Testis (tissue), 3 donors: ENCODE measurements around the gene OR4E2. TPM values are rescaled to one million over a fixed set of nuclear protein-coding genes. Genes with fewer than 3 reads are reported as not detected.

Experiments
- DNase-seq: peaks from one replicate; pipeline ENCODE4 v3.0.0-alpha.2; 2019
- H3K27ac ChIP-seq, 2 donors: fragments of 200-600 bp; sonication (generic); one replicate each; pipeline ENCODE4 v1.5.1; 2019
- H3K27me3 ChIP-seq: fragments of 200-600 bp; sonication (generic); one replicate; pipeline ENCODE4 v1.5.1; 2019
- H3K36me3 ChIP-seq: fragments of 200-600 bp; sonication (generic); one replicate; pipeline ENCODE4 v1.5.1; 2017; ENCODE audit warnings: low read depth; ENCODE audit errors: missing control alignments
- H3K4me1 ChIP-seq: fragments of 200-600 bp; sonication (generic); one replicate; pipeline ENCODE4 v1.5.1; 2019
- H3K4me3 ChIP-seq, 2 donors: fragments of 200-600 bp; sonication (generic); one replicate each; pipeline ENCODE4 v1.5.1; 2017 to 2019
- H3K9me3 ChIP-seq: fragments of 200-600 bp; sonication (generic); one replicate; pipeline ENCODE4 v1.5.1; 2017
- POLR2A ChIP-seq: fragments of 450-650 bp; IDR thresholded peaks from one replicate; pipeline ENCODE4 v1.6.1; 2017; ENCODE audit warnings: antibody characterized with exemption, mild to moderate bottlenecking, moderate library complexity
- WGBS, 2 donors: methylation state at CpG; one replicate each; pipeline ENCODE4 v1.1.5; 2018; 5-methylcytosine and 5-hydroxymethylcytosine counted together
- intact Hi-C: fragments of 100-400 bp; cut with DNase I; formaldehyde crosslinking; loops from one replicate; pipeline ENCODE4 v1.15.1; 2023; ENCODE audit warnings: low total_unique reads
- polyA plus RNA-seq: library from polyadenylated mRNA; stranded (reverse); fragments of 350-450 nt; fragmentation: Illumina TruSeq; extraction: RNeasy Lipid Tissue Mini Kit (QIAGEN cat#74804); gene quantifications from one replicate; pipeline ENCODE4 v1.2.3, GENCODE V29; 2014; ENCODE audit warnings: low read depth, low replicate concordance; ENCODE audit not compliant: insufficient read depth
- total RNA-seq, 2 donors: library from RNA; depleted of rRNA; stranded (reverse); fragments of >200 nt; gene quantifications; one replicate each; pipeline ENCODE4 v1.2.3, GENCODE V29; 2016
- TF ChIP-seq, protein P1 (sequence below), 3 experiments: fragments of 450-650 bp in 2 of 3; fragments of 200-600 bp in 1 of 3; sonication (generic) in 1 of 3; IDR thresholded peaks; one replicate each; pipeline ENCODE4 v1.5.1; 2016 to 2019; ENCODE audit warnings: antibody characterized with exemption in 3 of 3, mild to moderate bottlenecking in 2 of 3, moderate library complexity in 1 of 3

OR4E2 gene
- total and polyA plus RNA-seq, 3 donors from 2014 or later = 0.19 TPM; not detected in 2

DNA sequence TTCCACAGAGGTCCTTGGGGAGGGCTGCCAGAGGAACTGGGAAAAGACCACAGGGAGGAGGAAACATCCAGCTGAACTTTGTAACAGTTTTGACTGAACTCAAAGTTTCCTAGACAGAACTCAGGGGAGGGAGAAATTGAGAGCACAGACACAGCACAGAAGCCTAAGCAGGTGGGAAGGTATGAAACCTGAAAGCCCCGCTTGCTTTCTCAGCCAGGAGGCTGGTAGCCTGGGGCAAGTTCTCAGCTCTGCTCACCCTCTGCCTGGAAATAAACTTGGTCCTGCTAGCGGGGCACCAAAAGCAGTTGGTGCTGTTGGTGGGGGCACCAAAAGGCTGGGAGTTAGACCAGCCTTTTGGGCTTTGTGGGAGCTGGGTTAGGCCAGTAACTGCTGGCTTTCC, 45.9 kb downstream of the OR4E2 start:
- WGBS, 2 donors = 85 to 88% methylated on average over 2 of the region's 2 CpGs
- H3K4me1 ChIP-seq = no peaks in the 10 kb centered on the region
- no peaks in the 10 kb centered on the region for H3K9me3 ChIP-seq
- H3K27me3 ChIP-seq = no peaks in the 10 kb centered on the region
- TF ChIP-seq, protein P1, sequence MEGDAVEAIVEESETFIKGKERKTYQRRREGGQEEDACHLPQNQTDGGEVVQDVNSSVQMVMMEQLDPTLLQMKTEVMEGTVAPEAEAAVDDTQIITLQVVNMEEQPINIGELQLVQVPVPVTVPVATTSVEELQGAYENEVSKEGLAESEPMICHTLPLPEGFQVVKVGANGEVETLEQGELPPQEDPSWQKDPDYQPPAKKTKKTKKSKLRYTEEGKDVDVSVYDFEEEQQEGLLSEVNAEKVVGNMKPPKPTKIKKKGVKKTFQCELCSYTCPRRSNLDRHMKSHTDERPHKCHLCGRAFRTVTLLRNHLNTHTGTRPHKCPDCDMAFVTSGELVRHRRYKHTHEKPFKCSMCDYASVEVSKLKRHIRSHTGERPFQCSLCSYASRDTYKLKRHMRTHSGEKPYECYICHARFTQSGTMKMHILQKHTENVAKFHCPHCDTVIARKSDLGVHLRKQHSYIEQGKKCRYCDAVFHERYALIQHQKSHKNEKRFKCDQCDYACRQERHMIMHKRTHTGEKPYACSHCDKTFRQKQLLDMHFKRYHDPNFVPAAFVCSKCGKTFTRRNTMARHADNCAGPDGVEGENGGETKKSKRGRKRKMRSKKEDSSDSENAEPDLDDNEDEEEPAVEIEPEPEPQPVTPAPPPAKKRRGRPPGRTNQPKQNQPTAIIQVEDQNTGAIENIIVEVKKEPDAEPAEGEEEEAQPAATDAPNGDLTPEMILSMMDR (IDR thresholded peaks at IDR 0.05) = no peak
- TF ChIP-seq POLR2A = no peak
- no peak overlapping the region for H3K4me3 ChIP-seq
- intact Hi-C loops = no loop called here
- H3K27ac ChIP-seq = no peak overlapping the region
- no peaks in the 10 kb centered on the region for H3K36me3 ChIP-seq
- DNase-seq = no peak

DNA sequence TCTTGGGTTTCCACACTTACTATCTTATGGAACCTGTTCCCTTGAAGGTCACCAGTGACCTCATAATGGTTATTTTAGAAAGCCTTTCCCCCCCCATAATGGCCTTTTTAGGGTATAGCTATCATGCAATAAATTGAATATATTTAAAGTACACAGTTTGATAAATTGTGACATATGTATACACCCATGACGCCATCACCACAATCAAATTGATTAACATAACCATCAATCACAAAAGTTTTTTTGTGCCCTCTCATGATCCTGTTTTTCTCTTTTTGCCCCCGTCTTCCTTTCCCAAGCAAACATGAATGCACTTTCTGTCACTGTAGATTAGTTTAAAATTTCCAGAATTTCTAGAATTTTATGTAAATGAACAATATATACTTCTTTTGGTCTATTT, 48.7 kb downstream of the OR4E2 start:
- Histone ChIP-seq H3K4me1 (no peaks in the 10 kb centered on the region), H3K27me3 (no peaks in the 10 kb centered on the region)
- WGBS, 2 donors = 80 to 83% methylated on average over 2 of the region's 2 CpGs

DNA sequence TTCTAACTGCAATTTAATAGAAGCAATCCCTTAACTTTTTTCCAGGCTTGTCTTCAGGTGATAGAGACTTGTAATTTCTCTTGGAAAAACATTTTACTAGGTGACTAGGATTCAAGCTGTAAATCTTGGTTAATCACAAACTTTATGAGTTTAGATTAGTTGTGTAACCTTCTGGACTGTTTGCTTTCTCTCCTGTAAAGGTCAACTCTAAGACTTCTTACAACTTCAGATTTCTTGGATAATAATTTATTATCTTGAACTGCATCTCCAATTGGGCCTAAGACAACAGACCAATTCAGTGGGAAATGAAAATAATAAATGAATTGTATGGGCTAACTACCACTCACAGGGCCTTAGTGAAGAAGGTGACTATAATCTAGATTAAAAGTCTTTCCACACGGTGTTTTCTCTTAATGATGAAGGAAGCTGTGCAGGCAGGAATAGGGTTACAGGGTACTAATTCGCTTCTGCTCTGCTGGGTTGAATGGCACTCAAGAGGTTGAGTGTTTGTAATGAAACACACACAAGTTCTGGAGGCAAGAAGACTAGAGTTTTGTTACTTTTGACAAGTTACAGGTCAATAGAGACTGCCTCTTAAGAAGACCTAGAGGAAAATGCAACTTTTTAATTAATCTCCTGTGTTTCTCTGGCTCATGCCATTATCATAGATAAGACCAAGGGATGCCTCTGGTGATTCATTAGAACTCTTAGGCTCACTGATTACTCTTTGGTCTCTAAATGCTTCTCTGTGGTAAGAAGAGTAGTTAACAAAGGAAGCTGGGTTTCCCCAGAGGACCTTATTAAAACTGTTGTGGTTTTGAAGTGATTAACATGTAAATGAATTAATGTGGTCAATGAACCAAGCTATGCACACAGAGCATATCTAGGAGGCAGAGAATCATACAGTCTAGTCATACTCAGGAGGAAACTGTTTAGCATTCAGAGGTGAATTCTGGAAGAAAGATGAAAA, 50.0 kb downstream of the OR4E2 start:
- TF ChIP-seq, protein P1 (IDR thresholded peaks at IDR 0.05) = no peak
- TF ChIP-seq POLR2A = no peak
- H3K27me3 ChIP-seq = no peaks in the 10 kb centered on the region
- intact Hi-C loops = no loop called here
- WGBS, 2 donors = 62 to 74% methylated on average over 2 of the region's 2 CpGs
- no peak overlapping the region for H3K4me3 ChIP-seq
- no peaks in the 10 kb centered on the region for H3K36me3 ChIP-seq
- no peaks in the 10 kb centered on the region for H3K4me1 ChIP-seq
- H3K27ac ChIP-seq = no peak overlapping the region
- H3K9me3 ChIP-seq = no peaks in the 10 kb centered on the region
- DNase-seq = no peak

More for the DNA sequence above, 48.7 kb downstream of the OR4E2 start:
- TF ChIP-seq, protein P1 (IDR thresholded peaks at IDR 0.05) = no peak
- no peak for TF ChIP-seq POLR2A
- no peaks in the 10 kb centered on the region for H3K9me3 ChIP-seq
- H3K27ac ChIP-seq = no peak overlapping the region
- intact Hi-C loops = no loop called here
- DNase-seq = no peak
- H3K4me3 ChIP-seq = no peak overlapping the region
- no peaks in the 10 kb centered on the region for H3K36me3 ChIP-seq

DNA sequence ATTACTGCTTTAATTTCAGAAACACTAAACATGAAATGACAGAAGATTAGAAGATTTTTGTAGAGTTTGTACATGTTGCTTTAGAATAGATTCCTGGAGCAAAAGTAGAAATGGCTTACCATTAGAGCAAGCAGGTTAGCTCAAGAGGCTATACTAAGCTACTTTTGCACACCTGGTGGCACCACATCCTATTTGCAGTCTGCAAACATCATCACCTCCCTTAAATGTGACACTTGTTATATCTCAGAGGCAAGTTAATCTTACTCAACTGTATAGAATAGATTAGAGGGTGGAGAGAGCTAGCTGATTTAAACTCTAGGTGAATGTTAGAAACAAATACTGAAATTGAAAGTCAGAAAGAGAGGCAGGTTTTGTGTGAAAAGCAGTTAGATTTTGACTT, 50.7 kb downstream of the OR4E2 start:
- H3K27ac ChIP-seq = no peak overlapping the region
- H3K27me3 ChIP-seq = no peaks in the 10 kb centered on the region
- intact Hi-C loops = no loop called here
- no peak for DNase-seq
- no peaks in the 10 kb centered on the region for H3K36me3 ChIP-seq
- H3K4me1 ChIP-seq = no peaks in the 10 kb centered on the region
- TF ChIP-seq, protein P1 (IDR thresholded peaks at IDR 0.05) = no peak
- TF ChIP-seq POLR2A = no peak
- H3K4me3 ChIP-seq = no peak overlapping the region
- no peaks in the 10 kb centered on the region for H3K9me3 ChIP-seq
